ENCODE results near the gene PRDM15. TPM values are rescaled to one million over a fixed set of nuclear protein-coding genes. Genes with fewer than 3 reads are reported as not detected.

Gene PRDM15
- total and polyA plus RNA-seq, 2 experiments from 2014 or later, result 3.0 to 10.6 TPM

GRCh38 chr21:41869771-41870170 lies 9.4 kb downstream of the PRDM15 start:
- H2AFZ ChIP-seq, result no peak overlapping the region
- Mint-ChIP-seq H3K27me3 (ENCODE audit: insufficient read depth, low read depth, poor library complexity) (peaks cover 6% of the 10 kb centered on the region), H3K9me3 (no peaks in the 10 kb centered on the region), H3K4me3 (no peak overlapping the region), H3K27ac (no peak overlapping the region), H3K36me3 (ENCODE audit: low read depth) (no peaks in the 10 kb centered on the region; the same call in 1 of the 3 replicates), H3K4me1 (peaks cover 10% of the 10 kb centered on the region)
- ATAC-seq (no peak), DNase-seq (ENCODE audit: low spot score) (no peak)
- no peaks in the 10 kb centered on the region for H3F3A ChIP-seq (replicated peaks; ENCODE audit: low read depth)
- TF ChIP-seq REST (IDR thresholded peaks at IDR 0.05; ENCODE audit: unreplicated experiment) (no peak), ZNF114 (CRISPR knock-in tag; IDR thresholded peaks at IDR 0.05) (no peak), EZH2 (IDR thresholded peaks at IDR 0.05; ENCODE audit: low read depth, unreplicated experiment) (no peak), NANOG (IDR thresholded peaks at IDR 0.05; ENCODE audit: borderline replicate concordance) (no peak), CTCF (conservative IDR thresholded peaks at IDR 0.05; ENCODE audit: low read depth in 2 of 2) (no peak), ZNF331 (CRISPR knock-in tag; IDR thresholded peaks at IDR 0.05; ENCODE audit: low read depth) (no peak), POLR2AphosphoS5 (IDR thresholded peaks at IDR 0.05; ENCODE audit: low read depth) (no peak), EZH2phosphoT487 (IDR thresholded peaks at IDR 0.05; ENCODE audit: unreplicated experiment) (no peak), JUNB (IDR thresholded peaks at IDR 0.05; ENCODE audit: unreplicated experiment) (no peak), ZNF462 (CRISPR knock-in tag; IDR thresholded peaks at IDR 0.05) (no peak), CREB1 (CRISPR knock-in tag; IDR thresholded peaks at IDR 0.05; ENCODE audit: low read depth) (no peak), ETS1 (IDR thresholded peaks at IDR 0.05) (no peak), STAT1 (IDR thresholded peaks at IDR 0.05; ENCODE audit: unreplicated experiment) (no peak)
- no peaks in the 10 kb centered on the region for H3K36me3 ChIP-seq (ENCODE audit: insufficient read depth)
- H3K4me3 ChIP-seq, result no peak overlapping the region
- H3K27ac ChIP-seq (ENCODE audit: low read depth), result no peak overlapping the region
- H3K4me2 ChIP-seq, result no peak overlapping the region
- H3K79me2 ChIP-seq (replicated peaks; ENCODE audit: insufficient read depth), result peaks cover 38% of the 10 kb centered on the region
- H3K27me3 ChIP-seq (ENCODE audit: insufficient read depth), result no peaks in the 10 kb centered on the region
- no peaks in the 10 kb centered on the region for H3K4me1 ChIP-seq (ENCODE audit: insufficient read depth)
- H4K20me1 ChIP-seq (replicated peaks; ENCODE audit: insufficient read depth), result peaks cover 5% of the 10 kb centered on the region; the same call in 1 of the 2 replicates
- no peaks in the 10 kb centered on the region for H3K9me2 ChIP-seq (ENCODE audit: insufficient read depth)

All from GM23338 (cell line).